Measurements from ENCODE around the gene IGLON5.

DNA sequence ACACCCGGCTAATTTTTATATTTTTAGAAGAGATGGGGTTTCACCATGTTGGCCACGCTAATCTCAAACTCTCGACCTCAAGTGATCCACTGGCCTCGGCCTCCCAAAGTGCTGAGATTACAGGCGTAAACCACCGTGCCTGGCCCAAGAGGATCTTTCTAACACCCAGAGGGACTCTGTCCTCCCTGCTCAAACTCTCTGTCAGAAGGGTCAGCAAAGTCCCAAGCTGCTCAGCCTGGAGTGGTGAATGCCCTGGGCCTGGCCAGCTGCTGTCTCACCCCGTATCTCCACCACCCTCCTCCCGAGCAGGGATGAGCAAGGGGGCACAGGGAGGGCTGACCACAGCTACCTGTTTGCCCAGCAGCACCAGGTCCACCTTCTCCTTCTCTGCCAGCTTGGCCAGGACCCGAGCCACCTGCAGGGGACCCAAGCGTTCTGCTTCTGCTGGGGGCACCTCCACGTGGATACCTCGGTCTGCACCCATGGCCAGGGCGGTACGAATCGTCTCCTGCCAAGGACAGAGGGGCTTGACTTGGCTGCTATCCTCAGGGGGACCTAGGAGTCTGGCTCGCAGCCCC is 41.4 kb downstream of the IGLON5 start:
- TF ChIP-seq, protein P1, sequence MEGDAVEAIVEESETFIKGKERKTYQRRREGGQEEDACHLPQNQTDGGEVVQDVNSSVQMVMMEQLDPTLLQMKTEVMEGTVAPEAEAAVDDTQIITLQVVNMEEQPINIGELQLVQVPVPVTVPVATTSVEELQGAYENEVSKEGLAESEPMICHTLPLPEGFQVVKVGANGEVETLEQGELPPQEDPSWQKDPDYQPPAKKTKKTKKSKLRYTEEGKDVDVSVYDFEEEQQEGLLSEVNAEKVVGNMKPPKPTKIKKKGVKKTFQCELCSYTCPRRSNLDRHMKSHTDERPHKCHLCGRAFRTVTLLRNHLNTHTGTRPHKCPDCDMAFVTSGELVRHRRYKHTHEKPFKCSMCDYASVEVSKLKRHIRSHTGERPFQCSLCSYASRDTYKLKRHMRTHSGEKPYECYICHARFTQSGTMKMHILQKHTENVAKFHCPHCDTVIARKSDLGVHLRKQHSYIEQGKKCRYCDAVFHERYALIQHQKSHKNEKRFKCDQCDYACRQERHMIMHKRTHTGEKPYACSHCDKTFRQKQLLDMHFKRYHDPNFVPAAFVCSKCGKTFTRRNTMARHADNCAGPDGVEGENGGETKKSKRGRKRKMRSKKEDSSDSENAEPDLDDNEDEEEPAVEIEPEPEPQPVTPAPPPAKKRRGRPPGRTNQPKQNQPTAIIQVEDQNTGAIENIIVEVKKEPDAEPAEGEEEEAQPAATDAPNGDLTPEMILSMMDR (optimal IDR thresholded peaks at IDR 0.05 in 1 of 3, IDR thresholded peaks at IDR 0.05 in 1 of 3, conservative IDR thresholded peaks at IDR 0.05 in 1 of 3; ENCODE audit: extremely low read depth in 1 of 3, insufficient read depth in 2 of 3, low read length in 3 of 3): no peak
- no peak for TF ChIP-seq EZH2 (IDR thresholded peaks at IDR 0.05; ENCODE audit: low read length)
